SK-N-SH (cell line): ENCODE results near the gene SMYD3.

Experiments
- POLR2AphosphoS5 ChIP-seq: IDR thresholded peaks from 2 replicates; pipeline ENCODE4 v1.6.1; 2012; ENCODE audit warnings: low read depth, low read length
- RFX5 ChIP-seq: IDR thresholded peaks from 2 replicates; pipeline ENCODE4 v1.6.1; 2012; ENCODE audit warnings: mild to moderate bottlenecking, improper control_type of control experiment, low read length
- TF ChIP-seq, protein P1 (sequence below): fragments of 200-600 bp; sonication (generic); IDR thresholded peaks from 2 replicates; pipeline ENCODE4 v1.6.1; 2017; ENCODE audit warnings: antibody characterized with exemption, mild to moderate bottlenecking, moderate library complexity

DNA sequence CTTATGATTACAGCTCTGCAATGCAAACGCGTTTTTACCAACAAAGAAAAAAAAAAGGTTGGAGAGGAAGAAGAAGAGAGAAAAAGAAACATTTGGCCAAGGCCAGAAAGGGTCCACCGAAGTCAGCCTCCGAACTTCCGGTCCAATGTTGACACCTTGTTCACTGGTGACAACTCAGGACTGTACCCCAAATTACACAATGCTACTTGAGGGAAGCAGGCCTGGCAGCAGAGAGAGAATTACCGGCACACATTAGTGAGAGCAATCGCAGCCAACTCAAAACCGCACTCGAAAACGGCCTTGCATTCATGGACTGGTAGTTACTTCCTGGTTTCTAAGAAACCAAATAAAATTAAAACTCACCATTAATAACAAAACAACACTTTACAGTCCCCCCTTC, 699.8 kb downstream of the SMYD3 start:
- TF ChIP-seq, protein P1, sequence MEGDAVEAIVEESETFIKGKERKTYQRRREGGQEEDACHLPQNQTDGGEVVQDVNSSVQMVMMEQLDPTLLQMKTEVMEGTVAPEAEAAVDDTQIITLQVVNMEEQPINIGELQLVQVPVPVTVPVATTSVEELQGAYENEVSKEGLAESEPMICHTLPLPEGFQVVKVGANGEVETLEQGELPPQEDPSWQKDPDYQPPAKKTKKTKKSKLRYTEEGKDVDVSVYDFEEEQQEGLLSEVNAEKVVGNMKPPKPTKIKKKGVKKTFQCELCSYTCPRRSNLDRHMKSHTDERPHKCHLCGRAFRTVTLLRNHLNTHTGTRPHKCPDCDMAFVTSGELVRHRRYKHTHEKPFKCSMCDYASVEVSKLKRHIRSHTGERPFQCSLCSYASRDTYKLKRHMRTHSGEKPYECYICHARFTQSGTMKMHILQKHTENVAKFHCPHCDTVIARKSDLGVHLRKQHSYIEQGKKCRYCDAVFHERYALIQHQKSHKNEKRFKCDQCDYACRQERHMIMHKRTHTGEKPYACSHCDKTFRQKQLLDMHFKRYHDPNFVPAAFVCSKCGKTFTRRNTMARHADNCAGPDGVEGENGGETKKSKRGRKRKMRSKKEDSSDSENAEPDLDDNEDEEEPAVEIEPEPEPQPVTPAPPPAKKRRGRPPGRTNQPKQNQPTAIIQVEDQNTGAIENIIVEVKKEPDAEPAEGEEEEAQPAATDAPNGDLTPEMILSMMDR = no peak
- TF ChIP-seq POLR2AphosphoS5 (no peak), RFX5 (no peak)
